WTC11 (cell line): Measurements from ENCODE around the gene FAM168B. TPM values are rescaled to one million over a fixed set of nuclear protein-coding genes. Genes with fewer than 3 reads are reported as not detected.

ENCODE experiments used
- ATAC-seq: fragments of 200-7000 bp; cut with Tn5 transposase; 2 replicates; pipeline ENCODE4 v1.10.0; 2021; ENCODE audit warnings: mild to moderate bottlenecking, moderate library complexity
- CTCF ChIA-PET: fragments of 300-600 bp; sonication (Branson Sonifier 250); formaldehyde crosslinking; loops from one replicate; lab custom pipeline; 2021; ENCODE audit warnings: antibody characterized with exemption; lab: Charles Lee
- POLR2A ChIA-PET: fragments of 350-600 bp; sonication (Branson Sonifier 250); formaldehyde crosslinking; loops from one replicate; lab custom pipeline; 2021; ENCODE audit warnings: antibody characterized with exemption; lab: Charles Lee
- DNase-seq: peaks from one replicate; pipeline ENCODE4 v3.0.0; 2021; ENCODE audit warnings: low spot score
- H3K27ac Mint-ChIP-seq: 2 replicates; pipeline ENCODE4 v1.8.0; 2021; ENCODE audit warnings: mixed read lengths
- H3K27me3 Mint-ChIP-seq: 2 replicates; pipeline ENCODE4 v1.8.0; 2021; ENCODE audit warnings: low read depth, mild to moderate bottlenecking, moderate library complexity, mixed read lengths
- H3K36me3 Mint-ChIP-seq: 2 replicates; pipeline ENCODE4 v1.8.0; 2021; ENCODE audit warnings: mixed read lengths
- H3K4me1 Mint-ChIP-seq: 2 replicates; pipeline ENCODE4 v1.8.0; 2022; ENCODE audit warnings: mixed read lengths
- H3K4me3 Mint-ChIP-seq: 2 replicates; pipeline ENCODE4 v1.8.0; 2021; ENCODE audit warnings: mild to moderate bottlenecking, moderate library complexity, mixed read lengths
- H3K9me3 Mint-ChIP-seq: 2 replicates; pipeline ENCODE4 v1.8.0; 2021; ENCODE audit warnings: mixed read lengths
- ARID4B ChIP-seq: sonication (generic); formaldehyde crosslinking; IDR thresholded peaks from 2 replicates; pipeline ENCODE4 v1.8.0; 2023; ENCODE audit warnings: missing genetic modification reagents, mild to moderate bottlenecking, borderline replicate concordance
- ATF3 ChIP-seq: sonication (generic); formaldehyde crosslinking; conservative IDR thresholded peaks from 2 replicates; pipeline ENCODE4 v1.8.1; 2022; ENCODE audit warnings: mild to moderate bottlenecking, missing genetic modification reagents
- ATF6 ChIP-seq: sonication (generic); formaldehyde crosslinking; IDR thresholded peaks from 2 replicates; pipeline ENCODE4 v1.8.1; 2023; ENCODE audit warnings: mild to moderate bottlenecking, missing genetic modification reagents
- E2F4 ChIP-seq: sonication (generic); formaldehyde crosslinking; IDR thresholded peaks from 2 replicates; pipeline ENCODE4 v1.8.1; 2022; ENCODE audit warnings: low read depth, mild to moderate bottlenecking, moderate library complexity, missing genetic modification reagents, borderline replicate concordance
- E2F5 ChIP-seq: sonication (generic); formaldehyde crosslinking; IDR thresholded peaks from 2 replicates; pipeline ENCODE4 v1.8.1; 2022; ENCODE audit warnings: mild to moderate bottlenecking, moderate library complexity, missing genetic modification reagents
- ELF4 ChIP-seq: sonication (generic); formaldehyde crosslinking; IDR thresholded peaks from 2 replicates; pipeline ENCODE4 v1.8.1; 2022; ENCODE audit warnings: low read depth, mild to moderate bottlenecking, moderate library complexity, missing genetic modification reagents
- JAZF1 ChIP-seq: fragments of 250-450 bp; sonication (Bioruptor Pico); IDR thresholded peaks from 2 replicates; pipeline ENCODE4 v1.9.0; 2021; ENCODE audit warnings: moderate library complexity, mild to moderate bottlenecking, inconsistent platforms
- NR1H2 ChIP-seq: sonication (generic); formaldehyde crosslinking; IDR thresholded peaks from 2 replicates; pipeline ENCODE4 v1.9.0; 2021; ENCODE audit warnings: mild to moderate bottlenecking, moderate library complexity, missing genetic modification reagents
- ZNF671 ChIP-seq: fragments of 250-450 bp; sonication (Bioruptor Pico); IDR thresholded peaks from 2 replicates; pipeline ENCODE4 v1.8.0; 2021; ENCODE audit warnings: mild to moderate bottlenecking
- total RNA-seq: library from RNA; stranded (reverse); gene quantifications from 3 replicates; pipeline ENCODE4 v1.2.3, GENCODE V29; 2021
- TF ChIP-seq, protein P1 (sequence below): sonication (generic); formaldehyde crosslinking; IDR thresholded peaks from 2 replicates; pipeline ENCODE4 v1.8.1; 2023; ENCODE audit warnings: mild to moderate bottlenecking, missing genetic modification reagents, moderate library complexity
- TF ChIP-seq, protein P2 (sequence below): fragments of 250-450 bp; sonication (Bioruptor Pico); IDR thresholded peaks from 2 replicates; pipeline ENCODE4 v1.9.0; 2021; ENCODE audit warnings: mild to moderate bottlenecking
- TF ChIP-seq, protein P3 (sequence below): sonication (generic); formaldehyde crosslinking; IDR thresholded peaks from 2 replicates; pipeline ENCODE4 v1.8.1; 2022; ENCODE audit warnings: low read depth, missing genetic modification reagents, borderline replicate concordance
- TF ChIP-seq, protein P4 (sequence below): sonication (generic); formaldehyde crosslinking; conservative IDR thresholded peaks from 2 replicates; pipeline ENCODE4 v1.8.1; 2023; ENCODE audit warnings: mild to moderate bottlenecking, low read depth, missing genetic modification reagents, moderate library complexity

FAM168B gene
- total RNA-seq, 1 experiment from 2014 or later, result 63.9 TPM

- H3K27ac Mint-ChIP-seq, result no peak overlapping the region
- CTCF ChIA-PET, result no interaction called here
- ATAC-seq (no peak), DNase-seq (no peak)
- TF ChIP-seq ZNF671, result no peak
- TF ChIP-seq, protein P1, sequence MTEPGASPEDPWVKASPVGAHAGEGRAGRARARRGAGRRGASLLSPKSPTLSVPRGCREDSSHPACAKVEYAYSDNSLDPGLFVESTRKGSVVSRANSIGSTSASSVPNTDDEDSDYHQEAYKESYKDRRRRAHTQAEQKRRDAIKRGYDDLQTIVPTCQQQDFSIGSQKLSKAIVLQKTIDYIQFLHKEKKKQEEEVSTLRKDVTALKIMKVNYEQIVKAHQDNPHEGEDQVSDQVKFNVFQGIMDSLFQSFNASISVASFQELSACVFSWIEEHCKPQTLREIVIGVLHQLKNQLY (CRISPR knock-in tag), result no peak
- POLR2A ChIA-PET, result no interaction called here
- no peaks in the 10 kb centered on the region for H3K4me1 Mint-ChIP-seq
- no peak overlapping the region for H3K4me3 Mint-ChIP-seq
- H3K9me3 Mint-ChIP-seq, result no peaks in the 10 kb centered on the region
- H3K36me3 Mint-ChIP-seq, result peaks cover 45% of the 10 kb centered on the region
- no peaks in the 10 kb centered on the region for H3K27me3 Mint-ChIP-seq
These were observed 47.3 kb upstream of the FAM168B start for GRCh38 chr2:131140581-131140980.

DNA sequence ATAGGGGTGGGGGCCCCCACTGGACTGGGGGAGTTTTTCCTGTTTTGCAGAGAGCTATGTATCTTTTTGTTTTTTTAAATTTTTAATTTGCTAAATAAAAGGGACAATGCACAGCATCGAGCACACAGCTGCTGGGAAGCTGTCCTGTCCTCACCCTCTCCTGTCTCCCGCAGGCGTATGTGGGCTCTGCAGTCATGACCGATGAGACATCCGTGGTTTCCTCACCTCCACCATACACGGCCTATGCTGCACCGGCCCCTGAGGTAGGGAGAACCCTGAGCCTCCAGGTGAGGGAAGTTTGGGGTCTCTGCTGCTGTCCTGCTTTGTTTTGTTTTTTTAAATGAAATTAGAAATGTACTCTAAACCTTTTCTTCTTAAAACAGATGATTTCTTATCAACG, 39.5 kb upstream of the FAM168B start:
- Mint-ChIP-seq H3K27me3 (peaks cover 6% of the 10 kb centered on the region), H3K36me3 (peaks cover 58% of the 10 kb centered on the region), H3K27ac (no peak overlapping the region), H3K9me3 (peaks cover 3% of the 10 kb centered on the region; the same call in 1 of the 2 replicates), H3K4me3 (no peak overlapping the region), H3K4me1 (peaks cover 2% of the 10 kb centered on the region; the same call in 1 of the 2 replicates)
- TF ChIP-seq E2F5 (CRISPR knock-in tag) (no peak), ARID4B (no peak), ELF4 (CRISPR knock-in tag) (no peak), E2F4 (no peak), ATF6 (no peak), NR1H2 (no peak), JAZF1 (CRISPR knock-in tag) (no peak), ATF3 (no peak)
- TF ChIP-seq, protein P2, sequence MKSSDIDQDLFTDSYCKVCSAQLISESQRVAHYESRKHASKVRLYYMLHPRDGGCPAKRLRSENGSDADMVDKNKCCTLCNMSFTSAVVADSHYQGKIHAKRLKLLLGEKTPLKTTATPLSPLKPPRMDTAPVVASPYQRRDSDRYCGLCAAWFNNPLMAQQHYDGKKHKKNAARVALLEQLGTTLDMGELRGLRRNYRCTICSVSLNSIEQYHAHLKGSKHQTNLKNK (CRISPR knock-in tag), result no peak
- TF ChIP-seq, protein P3, sequence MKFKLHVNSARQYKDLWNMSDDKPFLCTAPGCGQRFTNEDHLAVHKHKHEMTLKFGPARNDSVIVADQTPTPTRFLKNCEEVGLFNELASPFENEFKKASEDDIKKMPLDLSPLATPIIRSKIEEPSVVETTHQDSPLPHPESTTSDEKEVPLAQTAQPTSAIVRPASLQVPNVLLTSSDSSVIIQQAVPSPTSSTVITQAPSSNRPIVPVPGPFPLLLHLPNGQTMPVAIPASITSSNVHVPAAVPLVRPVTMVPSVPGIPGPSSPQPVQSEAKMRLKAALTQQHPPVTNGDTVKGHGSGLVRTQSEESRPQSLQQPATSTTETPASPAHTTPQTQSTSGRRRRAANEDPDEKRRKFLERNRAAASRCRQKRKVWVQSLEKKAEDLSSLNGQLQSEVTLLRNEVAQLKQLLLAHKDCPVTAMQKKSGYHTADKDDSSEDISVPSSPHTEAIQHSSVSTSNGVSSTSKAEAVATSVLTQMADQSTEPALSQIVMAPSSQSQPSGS (CRISPR knock-in tag), result no peak
- TF ChIP-seq, protein P4, sequence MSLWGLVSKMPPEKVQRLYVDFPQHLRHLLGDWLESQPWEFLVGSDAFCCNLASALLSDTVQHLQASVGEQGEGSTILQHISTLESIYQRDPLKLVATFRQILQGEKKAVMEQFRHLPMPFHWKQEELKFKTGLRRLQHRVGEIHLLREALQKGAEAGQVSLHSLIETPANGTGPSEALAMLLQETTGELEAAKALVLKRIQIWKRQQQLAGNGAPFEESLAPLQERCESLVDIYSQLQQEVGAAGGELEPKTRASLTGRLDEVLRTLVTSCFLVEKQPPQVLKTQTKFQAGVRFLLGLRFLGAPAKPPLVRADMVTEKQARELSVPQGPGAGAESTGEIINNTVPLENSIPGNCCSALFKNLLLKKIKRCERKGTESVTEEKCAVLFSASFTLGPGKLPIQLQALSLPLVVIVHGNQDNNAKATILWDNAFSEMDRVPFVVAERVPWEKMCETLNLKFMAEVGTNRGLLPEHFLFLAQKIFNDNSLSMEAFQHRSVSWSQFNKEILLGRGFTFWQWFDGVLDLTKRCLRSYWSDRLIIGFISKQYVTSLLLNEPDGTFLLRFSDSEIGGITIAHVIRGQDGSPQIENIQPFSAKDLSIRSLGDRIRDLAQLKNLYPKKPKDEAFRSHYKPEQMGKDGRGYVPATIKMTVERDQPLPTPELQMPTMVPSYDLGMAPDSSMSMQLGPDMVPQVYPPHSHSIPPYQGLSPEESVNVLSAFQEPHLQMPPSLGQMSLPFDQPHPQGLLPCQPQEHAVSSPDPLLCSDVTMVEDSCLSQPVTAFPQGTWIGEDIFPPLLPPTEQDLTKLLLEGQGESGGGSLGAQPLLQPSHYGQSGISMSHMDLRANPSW (CRISPR knock-in tag), result no peak
- ATAC-seq, result no peak
- DNase-seq, result no peak
- CTCF ChIA-PET, result no interaction called here
- POLR2A ChIA-PET, result interaction anchor here (0.9 kb wide), 1 partner anchor 39 kb away, joined by 3 read pairs; no protein-coding TSS in a partner anchor
